RWPE2 (cell line): ENCODE data around the gene NOP16.
A peak's percentile ranks its signal among the peaks of the same experiment; 100 is the strongest.

Experiments
- ATAC-seq: fragments of 200-7000 bp; cut with Tn5 transposase; 3 replicates; pipeline ENCODE4 v1.9.1; 2021; ENCODE audit warnings: low read depth
- DNase-seq: peaks from one replicate; pipeline ENCODE4 v3.0.0-alpha.2; 2020; ENCODE audit warnings: low spot score
- H3K27ac ChIP-seq: fragments of 450-650 bp; 2 replicates; pipeline ENCODE4 v1.5.1; 2017; ENCODE audit warnings: mild to moderate bottlenecking; ENCODE audit not compliant: poor library complexity, severe bottlenecking
- H3K27me3 ChIP-seq: fragments of 250-450 bp; sonication (Bioruptor Pico); 2 replicates; pipeline ENCODE4 v1.5.1; 2021; ENCODE audit warnings: mild to moderate bottlenecking, moderate library complexity; ENCODE audit not compliant: insufficient read depth, poor library complexity, severe bottlenecking
- H3K36me3 ChIP-seq: fragments of 250-450 bp; sonication (Bioruptor Pico); 2 replicates; pipeline ENCODE4 v1.5.1; 2020; ENCODE audit warnings: low read depth, mild to moderate bottlenecking, moderate library complexity
- H3K4me1 ChIP-seq: fragments of 250-450 bp; sonication (Bioruptor Pico); 2 replicates; pipeline ENCODE4 v1.5.1; 2021; ENCODE audit warnings: mild to moderate bottlenecking, moderate library complexity; ENCODE audit not compliant: insufficient read depth, poor library complexity, severe bottlenecking
- H3K4me3 ChIP-seq: fragments of 250-450 bp; sonication (Bioruptor Pico); 2 replicates; pipeline ENCODE4 v1.5.1; 2021; ENCODE audit warnings: mild to moderate bottlenecking, moderate library complexity; ENCODE audit not compliant: severe bottlenecking
- H3K9me3 ChIP-seq: fragments of 250-450 bp; sonication (Bioruptor Pico); 2 replicates; pipeline ENCODE4 v1.5.1; 2021; ENCODE audit warnings: mild to moderate bottlenecking, moderate library complexity; ENCODE audit not compliant: severe bottlenecking
- TF ChIP-seq, protein P1 (sequence below): fragments of 450-650 bp; IDR thresholded peaks from one replicate; pipeline ENCODE4 v1.5.1; 2017; ENCODE audit warnings: mild to moderate bottlenecking, moderate library complexity; ENCODE audit not compliant: poor library complexity, severe bottlenecking

Gene NOP16

DNA sequence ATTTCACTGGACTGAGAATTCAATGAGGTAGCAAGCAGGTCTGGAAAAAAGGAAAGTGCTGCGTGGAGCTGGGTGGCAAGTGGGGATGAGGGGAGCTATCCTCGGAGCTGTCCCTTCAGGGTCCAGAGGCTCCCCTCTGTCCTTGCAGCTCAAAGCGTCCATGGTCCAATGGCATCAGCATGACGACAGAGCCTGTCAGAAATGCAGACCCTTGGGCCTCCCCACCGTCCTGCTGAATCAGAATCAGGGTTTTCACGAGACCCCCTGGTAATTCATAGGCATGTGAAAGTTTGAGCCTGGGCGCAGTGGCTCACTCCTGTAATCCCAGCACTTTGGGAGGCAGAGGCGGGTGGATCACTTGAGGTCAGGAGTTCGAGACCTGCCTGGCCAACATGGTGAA, 5.7 kb upstream of the NOP16 start:
- peaks cover 4% of the 10 kb centered on the region for H3K4me1 ChIP-seq
- H3K27ac ChIP-seq: no peak overlapping the region
- peaks cover 80% of the 10 kb centered on the region for H3K36me3 ChIP-seq
- no peaks in the 10 kb centered on the region for H3K27me3 ChIP-seq
- no peak overlapping the region for H3K4me3 ChIP-seq
- no peak for ATAC-seq
- H3K9me3 ChIP-seq: no peaks in the 10 kb centered on the region
- no peak for DNase-seq
- TF ChIP-seq, protein P1, sequence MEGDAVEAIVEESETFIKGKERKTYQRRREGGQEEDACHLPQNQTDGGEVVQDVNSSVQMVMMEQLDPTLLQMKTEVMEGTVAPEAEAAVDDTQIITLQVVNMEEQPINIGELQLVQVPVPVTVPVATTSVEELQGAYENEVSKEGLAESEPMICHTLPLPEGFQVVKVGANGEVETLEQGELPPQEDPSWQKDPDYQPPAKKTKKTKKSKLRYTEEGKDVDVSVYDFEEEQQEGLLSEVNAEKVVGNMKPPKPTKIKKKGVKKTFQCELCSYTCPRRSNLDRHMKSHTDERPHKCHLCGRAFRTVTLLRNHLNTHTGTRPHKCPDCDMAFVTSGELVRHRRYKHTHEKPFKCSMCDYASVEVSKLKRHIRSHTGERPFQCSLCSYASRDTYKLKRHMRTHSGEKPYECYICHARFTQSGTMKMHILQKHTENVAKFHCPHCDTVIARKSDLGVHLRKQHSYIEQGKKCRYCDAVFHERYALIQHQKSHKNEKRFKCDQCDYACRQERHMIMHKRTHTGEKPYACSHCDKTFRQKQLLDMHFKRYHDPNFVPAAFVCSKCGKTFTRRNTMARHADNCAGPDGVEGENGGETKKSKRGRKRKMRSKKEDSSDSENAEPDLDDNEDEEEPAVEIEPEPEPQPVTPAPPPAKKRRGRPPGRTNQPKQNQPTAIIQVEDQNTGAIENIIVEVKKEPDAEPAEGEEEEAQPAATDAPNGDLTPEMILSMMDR: no peak

DNA sequence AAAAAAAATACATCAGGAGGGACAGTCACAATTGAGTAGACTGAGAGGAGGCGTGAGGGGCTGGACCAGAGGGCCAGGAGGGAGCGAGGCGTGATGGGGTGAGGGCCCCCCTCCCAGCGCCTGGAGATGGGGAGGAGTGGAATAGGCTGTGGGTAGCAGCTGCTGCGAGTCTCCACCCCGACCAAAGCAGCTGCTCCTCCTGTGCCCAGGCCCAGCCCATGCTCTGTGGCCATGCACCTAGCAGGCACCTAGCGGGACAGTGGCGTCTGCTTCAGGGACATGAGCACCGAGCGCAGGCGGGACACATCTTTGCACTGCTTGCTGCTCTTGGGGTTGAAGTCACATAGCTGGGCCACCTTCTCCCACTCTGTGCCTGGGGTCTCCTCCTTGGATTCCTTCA, 4.1 kb upstream of the NOP16 start:
- Histone ChIP-seq H3K27ac (no peak overlapping the region), H3K27me3 (no peaks in the 10 kb centered on the region), H3K9me3 (no peaks in the 10 kb centered on the region), H3K4me1 (peaks cover 4% of the 10 kb centered on the region), H3K36me3 (peaks cover 66% of the 10 kb centered on the region), H3K4me3 (no peak overlapping the region)
- DNase-seq (no peak), ATAC-seq (no peak)
- TF ChIP-seq, protein P1: no peak

DNA sequence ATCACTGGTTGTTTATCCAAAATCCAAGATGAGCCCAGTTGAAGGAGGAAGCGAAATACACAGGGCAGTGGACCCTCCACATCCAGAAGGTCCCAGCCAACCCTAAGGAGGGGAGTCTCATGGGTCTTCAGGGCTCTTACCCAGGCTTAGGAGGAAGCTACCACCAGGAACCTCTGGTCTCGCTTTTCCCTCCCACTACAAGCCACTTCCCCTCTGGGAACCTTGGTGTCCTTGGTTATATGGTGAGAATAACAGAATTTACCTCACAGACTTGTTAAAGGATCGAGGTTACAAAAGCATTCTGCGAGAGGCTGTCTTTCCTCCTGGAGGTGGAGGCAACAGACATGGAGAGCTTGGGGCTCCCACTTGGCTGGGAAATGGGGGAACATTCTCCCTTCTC, 3.6 kb upstream of the NOP16 start:
- TF ChIP-seq, protein P1: no peak
- H3K9me3 ChIP-seq: no peaks in the 10 kb centered on the region
- DNase-seq (no peak), ATAC-seq (no peak)
- no peak overlapping the region for H3K4me3 ChIP-seq
- peaks cover 10% of the 10 kb centered on the region for H3K4me1 ChIP-seq
- H3K36me3 ChIP-seq: peaks cover 71% of the 10 kb centered on the region
- no peaks in the 10 kb centered on the region for H3K27me3 ChIP-seq
- no peak overlapping the region for H3K27ac ChIP-seq

DNA sequence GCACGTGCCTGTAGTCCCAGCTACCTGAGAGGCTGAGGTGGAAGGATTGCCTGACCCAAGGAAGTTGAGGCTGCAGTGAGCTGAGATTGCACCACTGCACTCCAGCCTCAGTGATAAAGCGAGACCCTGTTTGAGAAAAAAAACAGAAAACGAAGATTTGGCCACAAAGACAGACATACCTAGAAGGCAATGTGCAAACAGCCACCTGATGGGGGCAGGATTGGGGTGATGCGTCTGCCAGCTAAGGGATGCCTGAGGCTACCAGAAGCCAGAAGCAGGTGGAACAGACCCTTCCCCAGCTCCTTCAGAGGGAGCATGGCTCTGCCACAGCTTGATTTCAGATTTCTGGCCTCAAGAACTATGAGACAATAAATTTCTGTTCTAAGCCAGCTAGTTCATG, 3.1 kb upstream of the NOP16 start:
- TF ChIP-seq, protein P1: no peak
- no peak overlapping the region for H3K27ac ChIP-seq
- peaks cover 71% of the 10 kb centered on the region for H3K36me3 ChIP-seq
- no peaks in the 10 kb centered on the region for H3K9me3 ChIP-seq
- peaks cover 10% of the 10 kb centered on the region for H3K4me1 ChIP-seq
- DNase-seq (no peak), ATAC-seq (no peak)
- H3K27me3 ChIP-seq: no peaks in the 10 kb centered on the region
- no peak overlapping the region for H3K4me3 ChIP-seq

DNA sequence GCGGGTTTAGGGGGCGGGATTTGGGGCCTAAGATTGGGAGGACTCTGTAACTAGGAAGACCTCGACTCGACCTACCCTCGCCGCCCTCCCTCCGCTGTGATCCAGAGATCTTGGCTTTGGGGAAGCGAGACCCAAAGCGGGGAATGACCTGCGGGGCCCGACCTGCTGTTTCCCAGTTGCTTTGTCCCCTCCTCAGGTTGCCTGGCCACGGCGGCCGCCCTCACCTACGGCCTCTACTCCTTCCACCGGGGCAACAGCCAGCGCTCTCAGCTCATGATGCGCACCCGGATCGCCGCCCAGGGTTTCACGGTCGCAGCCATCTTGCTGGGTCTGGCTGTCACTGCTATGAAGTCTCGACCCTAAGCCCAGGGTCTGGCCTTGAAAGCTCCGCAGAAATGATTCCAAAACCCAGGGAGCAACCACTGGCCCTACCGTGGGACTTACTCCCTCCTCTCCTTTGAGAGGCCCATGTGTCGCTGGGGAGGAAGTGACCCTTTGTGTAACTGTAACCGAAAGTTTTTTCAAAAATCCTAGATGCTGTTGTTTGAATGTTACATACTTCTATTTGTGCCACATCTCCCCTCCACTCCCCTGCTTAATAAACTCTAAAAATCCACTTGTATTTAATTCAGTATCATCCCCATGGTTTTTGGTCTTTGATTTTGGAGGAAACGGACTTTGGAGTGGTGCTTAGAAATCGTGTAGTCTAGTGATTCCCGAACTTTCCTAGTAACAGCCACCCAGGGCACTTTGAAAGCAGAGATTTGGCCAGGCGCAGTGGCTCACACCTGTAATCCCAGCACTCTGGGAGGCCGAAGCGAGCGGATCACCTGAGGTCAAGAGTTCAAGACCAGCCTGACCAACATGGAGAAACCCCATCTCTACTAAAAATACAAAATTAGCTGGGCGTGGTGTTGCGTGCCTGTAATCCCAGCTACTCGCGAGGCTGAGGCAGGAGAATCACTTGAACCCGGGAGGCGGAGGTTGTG, 1.0 kb upstream of the NOP16 start:
- Histone ChIP-seq H3K4me3 (peak overlapping the region; percentile 82), H3K9me3 (no peaks in the 10 kb centered on the region), H3K27ac (peak overlapping the region; percentile 79), H3K27me3 (no peaks in the 10 kb centered on the region), H3K4me1 (peaks cover 10% of the 10 kb centered on the region), H3K36me3 (peaks cover 79% of the 10 kb centered on the region)
- DNase-seq (no peak), ATAC-seq (peak; percentile 46)
- TF ChIP-seq, protein P1: no peak
